Measurements from ENCODE around the gene RAI1. TPM values are rescaled to one million over a fixed set of nuclear protein-coding genes. Genes with fewer than 3 reads are reported as not detected.

The RAI1 gene
- total and polyA plus RNA-seq, 2 of the 13 experiments (the other 11 are each of a cell fraction or from before 2014, with no cell fraction given): 3.4 to 5.2 TPM

- TF ChIP-seq PRDM4 (CRISPR knock-in tag; IDR thresholded peaks at IDR 0.05; ENCODE audit: borderline replicate concordance): no peak
- TF ChIP-seq MAFK (conservative IDR thresholded peaks at IDR 0.05 in 1 of 2, IDR thresholded peaks at IDR 0.05 in 1 of 2; ENCODE audit: low read length in 2 of 2): no peak
- 0 out of 2 replicates have a peak, but pooled peaks have one; percentile 26 for TF ChIP-seq ZNF629 (CRISPR knock-in tag; conservative IDR thresholded peaks at IDR 0.05)
- TF ChIP-seq PREB (CRISPR knock-in tag; IDR thresholded peaks at IDR 0.05): no peak
- TF ChIP-seq ERF (CRISPR knock-in tag; IDR thresholded peaks at IDR 0.05): peak; percentile 99
- TF ChIP-seq MYPOP (CRISPR knock-in tag; IDR thresholded peaks at IDR 0.05): 0 out of 2 replicates have a peak, but pooled peaks have one; percentile 60
- TF ChIP-seq ZBTB44 (CRISPR knock-in tag; IDR thresholded peaks at IDR 0.05): no peak
- peak; percentile 20 for TF ChIP-seq ASH2L (IDR thresholded peaks at IDR 0.05; ENCODE audit: insufficient read length, low read depth, low read length)
- TF ChIP-seq MXI1 (IDR thresholded peaks at IDR 0.05; ENCODE audit: borderline replicate concordance, low read depth, low read length): peak; percentile 100
- no peak for TF ChIP-seq ZNF749 (CRISPR knock-in tag; IDR thresholded peaks at IDR 0.05; ENCODE audit: borderline replicate concordance)
- peak; percentile 60; the same call in 1 of the 2 replicates for TF ChIP-seq DPF2 (CRISPR knock-in tag; IDR thresholded peaks at IDR 0.05; ENCODE audit: borderline replicate concordance, low read depth)
- TF ChIP-seq FOXP4 (CRISPR knock-in tag; IDR thresholded peaks at IDR 0.05): peak; percentile 85
- TF ChIP-seq KLF16 (CRISPR knock-in tag; IDR thresholded peaks at IDR 0.05): peak in 1 of 2 experiments; percentile 67; a peak in 2 of 4 replicates
- TF ChIP-seq ZBTB25 (CRISPR knock-in tag; IDR thresholded peaks at IDR 0.05): peak; percentile 22; the same call in 1 of the 2 replicates
- no peak for TF ChIP-seq ZNF576 (CRISPR knock-in tag; IDR thresholded peaks at IDR 0.05)
- peak; percentile 81; the same call in 1 of the 2 replicates for TF ChIP-seq ZBTB38 (CRISPR knock-in tag; IDR thresholded peaks at IDR 0.05)
- TF ChIP-seq ZNF256 (CRISPR knock-in tag; conservative IDR thresholded peaks at IDR 0.05): no peak
- TF ChIP-seq NBN (conservative IDR thresholded peaks at IDR 0.05): no peak
- no peak for TF ChIP-seq NFE2L1 (CRISPR knock-in tag; IDR thresholded peaks at IDR 0.05; ENCODE audit: borderline replicate concordance)
- TF ChIP-seq MED13 (CRISPR knock-in tag; IDR thresholded peaks at IDR 0.05): no peak
Observed at GRCh38 chr17:17830740-17831207, 149.5 kb downstream of the RAI1 start (continued).

Measured in HepG2 (cell line).